Occipital lobe (tissue), 1 donor: ENCODE measurements around the gene NAXE. TPM values are rescaled to one million over a fixed set of nuclear protein-coding genes. Genes with fewer than 3 reads are reported as not detected.

Source experiments
- total RNA-seq: library from RNA; depleted of rRNA; stranded (reverse); fragments of >200 nt; gene quantifications from one replicate; pipeline ENCODE4 v1.2.3, GENCODE V29; 2014

NAXE gene
- total RNA-seq, 1 donor from 2014 or later = 26.5 TPM

Other genes with a start within 250 kb of the NAXE start
- gene RHBG, start 222.6 kb upstream of the NAXE start, total RNA-seq = not detected
- gene MEF2D, start 91.0 kb upstream of the NAXE start, total RNA-seq = 3.7 TPM
- gene IQGAP3, start 19.2 kb upstream of the NAXE start, total RNA-seq = 1.1 TPM
- not detected for gene TTC24, start 12.1 kb upstream of the NAXE start, total RNA-seq
- gene GPATCH4, start 9.7 kb downstream of the NAXE start, total RNA-seq = 10.3 TPM
- gene HAPLN2, start 27.6 kb downstream of the NAXE start, total RNA-seq = not detected
- gene BCAN, start 50.3 kb downstream of the NAXE start, total RNA-seq = 95.8 TPM
- gene NES, start 85.6 kb downstream of the NAXE start, total RNA-seq = 24.0 TPM
- 3.1 TPM for gene CRABP2, start 113.8 kb downstream of the NAXE start, total RNA-seq
- gene METTL25B, start 136.7 kb downstream of the NAXE start, total RNA-seq = 9.2 TPM
- 6.2 TPM for gene ISG20L2, start 137.0 kb downstream of the NAXE start, total RNA-seq
- 10.6 TPM for gene MRPL24, start 149.3 kb downstream of the NAXE start, total RNA-seq
- 61.6 TPM for gene HDGF, start 159.9 kb downstream of the NAXE start, total RNA-seq
- 16.2 TPM for gene PRCC, start 175.8 kb downstream of the NAXE start, total RNA-seq
- not detected for gene SH2D2A, start 225.1 kb downstream of the NAXE start, total RNA-seq